OCI-LY1 (cell line): ENCODE results near the gene RPS18.

Experiments
- EZH2 ChIP-seq: fragments of 200-600 bp; sonication (generic), shearing (Covaris generic); IDR thresholded peaks from 2 replicates; pipeline ENCODE4 v1.8.0; 2017; ENCODE audit warnings: borderline replicate concordance, mixed run types, mild to moderate bottlenecking, antibody characterized with exemption, low read length, moderate library complexity, mixed read lengths
- TF ChIP-seq, protein P1 (sequence below): fragments of 200-600 bp; sonication (generic), shearing (Covaris generic); IDR thresholded peaks from 2 replicates; pipeline ENCODE4 v1.5.1; 2017; ENCODE audit warnings: mild to moderate bottlenecking, antibody characterized with exemption, low read length, moderate library complexity, mixed read lengths

- TF ChIP-seq, protein P1, sequence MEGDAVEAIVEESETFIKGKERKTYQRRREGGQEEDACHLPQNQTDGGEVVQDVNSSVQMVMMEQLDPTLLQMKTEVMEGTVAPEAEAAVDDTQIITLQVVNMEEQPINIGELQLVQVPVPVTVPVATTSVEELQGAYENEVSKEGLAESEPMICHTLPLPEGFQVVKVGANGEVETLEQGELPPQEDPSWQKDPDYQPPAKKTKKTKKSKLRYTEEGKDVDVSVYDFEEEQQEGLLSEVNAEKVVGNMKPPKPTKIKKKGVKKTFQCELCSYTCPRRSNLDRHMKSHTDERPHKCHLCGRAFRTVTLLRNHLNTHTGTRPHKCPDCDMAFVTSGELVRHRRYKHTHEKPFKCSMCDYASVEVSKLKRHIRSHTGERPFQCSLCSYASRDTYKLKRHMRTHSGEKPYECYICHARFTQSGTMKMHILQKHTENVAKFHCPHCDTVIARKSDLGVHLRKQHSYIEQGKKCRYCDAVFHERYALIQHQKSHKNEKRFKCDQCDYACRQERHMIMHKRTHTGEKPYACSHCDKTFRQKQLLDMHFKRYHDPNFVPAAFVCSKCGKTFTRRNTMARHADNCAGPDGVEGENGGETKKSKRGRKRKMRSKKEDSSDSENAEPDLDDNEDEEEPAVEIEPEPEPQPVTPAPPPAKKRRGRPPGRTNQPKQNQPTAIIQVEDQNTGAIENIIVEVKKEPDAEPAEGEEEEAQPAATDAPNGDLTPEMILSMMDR = no peak
- TF ChIP-seq EZH2 = no peak
Measured at GRCh38 chr6:33294086-33294823, 22.4 kb downstream of the RPS18 start.
